Ishikawa (cell line): Measurements from ENCODE around the gene SLC66A1.

ENCODE experiments used
- EP300 ChIP-seq: IDR thresholded peaks from 2 replicates; pipeline ENCODE4 v1.6.1; 2012; ENCODE audit warnings: borderline replicate concordance
- FOXM1 ChIP-seq: IDR thresholded peaks from 2 replicates; pipeline ENCODE4 v1.6.1; 2012; ENCODE audit warnings: low read depth, borderline replicate concordance
- RAD21 ChIP-seq: IDR thresholded peaks from 2 replicates; pipeline ENCODE4 v1.6.1; 2012; ENCODE audit warnings: low read depth
- TAF1 ChIP-seq: IDR thresholded peaks from 2 replicates; pipeline ENCODE4 v1.6.1; 2012; ENCODE audit warnings: low read depth, mild to moderate bottlenecking
- USF1 ChIP-seq: IDR thresholded peaks from 2 replicates; pipeline ENCODE4 v1.6.1; 2012
- YY1 ChIP-seq: IDR thresholded peaks from 2 replicates; pipeline ENCODE4 v1.6.1; 2012; ENCODE audit warnings: low read depth

- no peak for TF ChIP-seq RAD21
- TF ChIP-seq USF1: no peak
- TF ChIP-seq YY1: no peak
- TF ChIP-seq EP300: no peak
- TF ChIP-seq FOXM1: no peak
- no peak for TF ChIP-seq TAF1
These were observed 22.9 kb upstream of the SLC66A1 start for GRCh38 chr1:19289244-19289643.
